Measurements from ENCODE around the gene ADSL.

- TF ChIP-seq POLR2A (IDR thresholded peaks at IDR 0.05; ENCODE audit: borderline replicate concordance, extremely low read depth, insufficient read depth, insufficient read length) (no peak), CTCF (IDR thresholded peaks at IDR 0.05 in 2 of 3, conservative IDR thresholded peaks at IDR 0.05 in 1 of 3; ENCODE audit: borderline replicate concordance in 1 of 3, insufficient read depth in 1 of 3, low read depth in 2 of 3, low read length in 2 of 3) (no peak)
Observed at GRCh38 chr22:40342521-40342920, 3.8 kb upstream of the ADSL start.

Measured in HCT116 (cell line).